ENCODE results near the gene ITGA2B. TPM values are rescaled to one million over a fixed set of nuclear protein-coding genes. Genes with fewer than 3 reads are reported as not detected.

ITGA2B gene
- total RNA-seq, 1 donor from 2014 or later = 4.3 TPM

GRCh38 chr17:44384823-44385286 is 4.6 kb downstream of the ITGA2B start:
- no peak for DNase-seq (ENCODE audit: low spot score)
- H3K4me3 Mint-ChIP-seq (ENCODE audit: unreplicated experiment) = no peak overlapping the region
- H3K9me3 Mint-ChIP-seq (ENCODE audit: unreplicated experiment) = no peaks in the 10 kb centered on the region
- H3K4me1 Mint-ChIP-seq (ENCODE audit: unreplicated experiment) = peaks cover 21% of the 10 kb centered on the region
- no peak overlapping the region for H3K27ac Mint-ChIP-seq (ENCODE audit: unreplicated experiment)
- TF ChIP-seq, protein P1, sequence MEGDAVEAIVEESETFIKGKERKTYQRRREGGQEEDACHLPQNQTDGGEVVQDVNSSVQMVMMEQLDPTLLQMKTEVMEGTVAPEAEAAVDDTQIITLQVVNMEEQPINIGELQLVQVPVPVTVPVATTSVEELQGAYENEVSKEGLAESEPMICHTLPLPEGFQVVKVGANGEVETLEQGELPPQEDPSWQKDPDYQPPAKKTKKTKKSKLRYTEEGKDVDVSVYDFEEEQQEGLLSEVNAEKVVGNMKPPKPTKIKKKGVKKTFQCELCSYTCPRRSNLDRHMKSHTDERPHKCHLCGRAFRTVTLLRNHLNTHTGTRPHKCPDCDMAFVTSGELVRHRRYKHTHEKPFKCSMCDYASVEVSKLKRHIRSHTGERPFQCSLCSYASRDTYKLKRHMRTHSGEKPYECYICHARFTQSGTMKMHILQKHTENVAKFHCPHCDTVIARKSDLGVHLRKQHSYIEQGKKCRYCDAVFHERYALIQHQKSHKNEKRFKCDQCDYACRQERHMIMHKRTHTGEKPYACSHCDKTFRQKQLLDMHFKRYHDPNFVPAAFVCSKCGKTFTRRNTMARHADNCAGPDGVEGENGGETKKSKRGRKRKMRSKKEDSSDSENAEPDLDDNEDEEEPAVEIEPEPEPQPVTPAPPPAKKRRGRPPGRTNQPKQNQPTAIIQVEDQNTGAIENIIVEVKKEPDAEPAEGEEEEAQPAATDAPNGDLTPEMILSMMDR (IDR thresholded peaks at IDR 0.05; ENCODE audit: unreplicated experiment) = no peak
- H3K36me3 Mint-ChIP-seq (ENCODE audit: low read depth, unreplicated experiment) = peaks cover 5% of the 10 kb centered on the region
- peaks cover 10% of the 10 kb centered on the region for H3K27me3 Mint-ChIP-seq (ENCODE audit: unreplicated experiment)

GRCh38 chr17:44384281-44384822 is 5.1 kb downstream of the ITGA2B start:
- H3K27ac Mint-ChIP-seq (ENCODE audit: unreplicated experiment) = no peak overlapping the region
- DNase-seq (ENCODE audit: low spot score) = peak; percentile 42
- TF ChIP-seq, protein P1 (IDR thresholded peaks at IDR 0.05; ENCODE audit: unreplicated experiment) = no peak
- H3K4me1 Mint-ChIP-seq (ENCODE audit: unreplicated experiment) = peaks cover 16% of the 10 kb centered on the region
- peak overlapping the region; percentile 79 for H3K4me3 Mint-ChIP-seq (ENCODE audit: unreplicated experiment)
- H3K27me3 Mint-ChIP-seq (ENCODE audit: unreplicated experiment) = peaks cover 10% of the 10 kb centered on the region
- peaks cover under 1% of the 10 kb centered on the region for H3K36me3 Mint-ChIP-seq (ENCODE audit: low read depth, unreplicated experiment)
- no peaks in the 10 kb centered on the region for H3K9me3 Mint-ChIP-seq (ENCODE audit: unreplicated experiment)

- H3K4me1 Mint-ChIP-seq (ENCODE audit: unreplicated experiment) = peaks cover 15% of the 10 kb centered on the region
- no peaks in the 10 kb centered on the region for H3K36me3 Mint-ChIP-seq (ENCODE audit: low read depth, unreplicated experiment)
- DNase-seq (ENCODE audit: low spot score) = no peak
- peaks cover 9% of the 10 kb centered on the region for H3K27me3 Mint-ChIP-seq (ENCODE audit: unreplicated experiment)
- H3K27ac Mint-ChIP-seq (ENCODE audit: unreplicated experiment) = no peak overlapping the region
- TF ChIP-seq, protein P1 (IDR thresholded peaks at IDR 0.05; ENCODE audit: unreplicated experiment) = no peak
- H3K4me3 Mint-ChIP-seq (ENCODE audit: unreplicated experiment) = no peak overlapping the region
- no peaks in the 10 kb centered on the region for H3K9me3 Mint-ChIP-seq (ENCODE audit: unreplicated experiment)
Observed at GRCh38 chr17:44383861-44384260, 5.6 kb downstream of the ITGA2B start.

DNA sequence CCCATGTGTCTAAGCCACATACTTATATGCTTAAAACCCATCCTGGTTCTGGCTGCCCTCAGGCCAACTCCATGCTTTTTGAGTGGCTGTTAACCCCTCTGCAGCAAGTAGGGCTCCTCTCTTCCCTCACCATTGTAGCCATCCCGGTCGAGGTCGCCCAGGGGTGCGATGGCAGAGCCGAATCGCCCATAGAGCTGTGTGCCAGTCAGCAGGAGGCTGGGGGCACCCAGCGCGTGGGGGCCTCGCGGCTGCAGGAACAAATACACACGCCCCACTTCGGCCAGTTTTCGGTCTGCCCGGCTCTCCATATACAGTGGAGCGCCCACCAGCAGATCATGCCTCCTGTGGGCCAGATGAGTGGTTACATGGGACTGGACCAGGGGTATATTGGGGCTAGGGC is 6.1 kb downstream of the ITGA2B start:
- DNase-seq (ENCODE audit: low spot score) = no peak
- Mint-ChIP-seq H3K36me3 (ENCODE audit: low read depth, unreplicated experiment) (no peaks in the 10 kb centered on the region), H3K27me3 (ENCODE audit: unreplicated experiment) (peaks cover 9% of the 10 kb centered on the region), H3K4me1 (ENCODE audit: unreplicated experiment) (peaks cover 15% of the 10 kb centered on the region), H3K9me3 (ENCODE audit: unreplicated experiment) (no peaks in the 10 kb centered on the region), H3K27ac (ENCODE audit: unreplicated experiment) (no peak overlapping the region), H3K4me3 (ENCODE audit: unreplicated experiment) (peak overlapping the region; percentile 26)
- TF ChIP-seq, protein P1 (IDR thresholded peaks at IDR 0.05; ENCODE audit: unreplicated experiment) = no peak

DNA sequence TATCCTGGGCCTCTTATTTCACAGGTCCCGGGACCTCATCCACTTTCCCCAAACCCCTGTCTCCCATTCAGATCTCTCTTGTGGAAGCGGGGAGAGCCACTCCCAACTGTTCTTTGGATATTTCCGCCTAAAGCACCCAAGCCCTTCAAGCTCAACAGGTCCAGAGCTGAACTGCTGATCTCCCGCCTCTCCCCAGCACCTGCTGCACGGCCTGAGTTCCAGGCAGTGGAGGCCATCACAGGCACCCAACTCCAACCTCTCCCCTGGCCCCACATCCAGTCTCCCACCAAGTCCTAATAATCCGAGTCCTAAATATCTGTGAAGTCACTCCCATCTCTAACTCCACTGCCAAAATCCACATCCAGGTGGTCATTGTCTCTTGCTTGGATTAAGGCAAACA is 6.5 kb downstream of the ITGA2B start:
- no peaks in the 10 kb centered on the region for H3K36me3 Mint-ChIP-seq (ENCODE audit: low read depth, unreplicated experiment)
- no peak for DNase-seq (ENCODE audit: low spot score)
- peaks cover 15% of the 10 kb centered on the region for H3K4me1 Mint-ChIP-seq (ENCODE audit: unreplicated experiment)
- H3K9me3 Mint-ChIP-seq (ENCODE audit: unreplicated experiment) = no peaks in the 10 kb centered on the region
- H3K27me3 Mint-ChIP-seq (ENCODE audit: unreplicated experiment) = peaks cover 9% of the 10 kb centered on the region
- peak overlapping the region; percentile 26 for H3K4me3 Mint-ChIP-seq (ENCODE audit: unreplicated experiment)
- TF ChIP-seq, protein P1 (IDR thresholded peaks at IDR 0.05; ENCODE audit: unreplicated experiment) = no peak
- no peak overlapping the region for H3K27ac Mint-ChIP-seq (ENCODE audit: unreplicated experiment)

Data from endothelial cell (in vitro differentiated cells).